GM21528 (cell line): ENCODE measurements around the gene TMEM184A.
"Not testable (repeated sequence)": the region's sequence is repeated elsewhere in the genome, so short reads cannot be mapped to it uniquely, and the experiment has no call there.

ENCODE experiments used
- ATAC-seq: cut with Tn5 transposase; IDR thresholded peaks from one replicate; pipeline ENCODE4 v1.9.1; 2021; ENCODE audit warnings: mild to moderate bottlenecking, moderate library complexity; ENCODE audit not compliant: unreplicated experiment, low FRiP score

TMEM184A gene

DNA sequence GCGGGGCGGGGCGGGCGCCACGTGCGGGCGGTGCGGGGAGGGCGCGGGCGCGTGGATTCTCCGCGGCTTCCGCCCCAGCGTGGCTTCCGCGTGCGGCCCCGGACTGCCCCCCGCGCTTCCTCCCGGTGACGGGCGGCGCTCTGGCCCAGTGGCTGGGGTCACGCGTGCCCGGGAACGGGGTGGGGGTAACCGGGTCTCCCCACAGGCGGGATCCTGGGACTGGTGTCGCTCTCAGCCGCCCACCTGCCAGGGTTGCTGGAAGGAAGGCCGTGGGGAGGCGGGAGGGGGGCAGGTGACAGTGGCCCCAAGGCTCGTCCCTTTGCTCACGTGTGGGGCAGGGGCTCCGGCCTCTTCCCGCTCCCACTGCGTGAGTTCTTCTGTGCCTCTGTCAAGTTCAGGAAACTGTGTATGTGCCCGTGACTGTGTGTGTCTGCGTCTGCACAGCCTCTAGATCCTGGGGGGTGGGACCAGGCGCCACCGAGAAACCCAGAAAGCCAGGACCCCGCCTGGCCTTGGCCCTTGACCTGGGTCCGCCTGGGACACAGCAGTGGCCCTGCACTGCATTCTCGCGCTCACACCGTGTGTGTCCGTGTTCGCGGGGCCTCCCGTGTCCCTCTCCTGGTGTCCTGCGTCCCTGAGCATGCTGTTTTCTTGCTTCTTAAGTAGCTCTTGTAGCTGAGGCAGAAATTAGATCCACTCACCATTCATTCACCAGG lies 24.6 kb downstream of the TMEM184A start:
- peak; percentile 16 for ATAC-seq

DNA sequence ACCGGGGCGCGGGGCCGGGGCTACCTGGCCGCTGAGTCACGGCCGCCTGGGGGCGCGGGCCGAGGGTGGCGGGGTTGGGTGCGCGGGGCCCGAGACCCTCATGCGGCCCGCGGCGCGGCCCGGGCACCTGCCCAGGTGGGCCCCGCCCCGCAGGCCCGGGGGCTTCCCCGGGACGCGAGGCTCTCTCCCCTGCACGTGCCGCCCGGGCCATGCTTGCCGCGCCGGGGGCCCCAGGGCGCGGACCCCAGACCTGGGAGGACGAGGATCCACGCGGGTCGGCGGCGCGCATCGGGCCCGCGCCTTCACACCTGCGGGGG lies 25.1 kb downstream of the TMEM184A start:
- ATAC-seq = peak; percentile 23

DNA sequence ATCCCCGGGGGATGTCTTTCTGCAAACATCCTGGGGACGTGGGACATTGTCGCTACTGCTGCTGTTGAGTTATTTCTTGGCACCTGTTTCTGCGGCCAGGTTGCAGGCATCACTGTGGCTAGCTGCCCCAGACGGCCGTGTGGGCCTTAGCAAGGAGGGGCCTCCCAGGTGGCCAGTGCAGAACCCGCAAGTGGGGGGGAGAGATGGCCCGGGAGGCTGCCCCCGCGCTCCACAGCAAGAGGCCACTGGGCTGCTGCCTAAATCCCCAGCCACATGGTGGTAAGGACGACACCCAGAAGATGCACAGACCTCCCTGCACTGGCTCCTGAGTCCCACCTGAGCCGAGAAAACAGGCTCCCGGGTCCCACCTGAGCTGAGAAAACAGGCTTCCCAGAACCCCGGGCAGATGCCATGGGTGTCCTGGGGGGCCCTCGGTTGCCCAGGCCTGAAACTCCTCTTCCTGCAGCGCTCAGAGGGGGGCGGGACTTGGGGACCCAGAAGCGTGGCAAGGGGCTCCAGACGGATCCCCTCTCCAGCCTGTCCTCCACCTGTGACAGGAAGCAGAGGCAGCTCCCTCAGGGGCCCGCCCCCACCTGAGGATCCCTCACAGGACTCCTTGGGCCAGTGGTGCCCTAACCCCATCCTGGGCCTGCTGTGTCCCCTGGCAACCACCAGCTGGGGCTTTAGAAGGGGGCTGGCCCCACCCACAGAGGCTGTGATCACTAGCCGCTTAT lies 26.5 kb downstream of the TMEM184A start:
- ATAC-seq = no peak

DNA sequence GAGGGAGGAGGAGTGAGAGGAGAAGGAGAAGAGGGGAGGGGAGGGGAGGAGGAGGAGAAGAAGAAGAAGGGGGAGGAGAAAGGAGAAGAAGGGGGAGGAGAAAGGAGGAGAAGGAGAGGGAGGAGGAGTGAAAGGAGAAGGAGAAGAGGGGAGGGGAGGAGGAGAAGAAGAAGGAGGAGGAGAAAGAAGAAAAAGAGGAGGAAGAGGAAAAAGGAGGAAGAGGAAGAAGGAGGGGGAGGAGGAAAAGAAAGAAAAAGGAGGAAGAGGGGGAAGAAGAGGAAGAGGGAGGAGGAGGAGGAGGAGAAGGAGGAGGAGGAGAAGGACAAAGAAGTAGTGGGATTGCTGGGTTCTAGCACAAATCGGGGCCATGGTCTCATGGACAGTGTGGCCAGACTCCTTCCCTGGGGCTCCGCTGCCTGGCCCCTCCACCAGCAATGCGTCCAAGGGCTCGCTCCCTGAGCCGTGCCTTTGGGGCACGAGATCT lies 29.7 kb downstream of the TMEM184A start:
- ATAC-seq = no peak

DNA sequence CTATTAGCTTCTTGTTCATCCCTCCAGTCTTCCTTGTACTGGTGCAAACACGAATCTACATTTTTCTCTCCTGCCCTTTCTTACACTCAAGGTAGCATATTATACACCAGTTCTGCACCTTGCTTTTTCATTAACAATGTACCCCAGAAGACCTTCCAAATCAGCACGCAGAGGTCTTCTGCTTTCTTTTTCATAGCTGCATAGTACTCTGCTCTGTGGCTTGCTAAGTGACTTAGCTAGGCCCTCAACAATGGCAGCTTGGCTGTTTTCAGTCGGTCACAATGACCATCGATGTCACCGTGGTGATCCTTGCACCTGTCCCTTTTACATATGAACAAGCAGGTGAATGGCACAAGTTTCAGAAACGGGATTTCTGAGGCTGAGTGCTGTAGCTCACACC lies 30.6 kb downstream of the TMEM184A start:
- no peak for ATAC-seq

DNA sequence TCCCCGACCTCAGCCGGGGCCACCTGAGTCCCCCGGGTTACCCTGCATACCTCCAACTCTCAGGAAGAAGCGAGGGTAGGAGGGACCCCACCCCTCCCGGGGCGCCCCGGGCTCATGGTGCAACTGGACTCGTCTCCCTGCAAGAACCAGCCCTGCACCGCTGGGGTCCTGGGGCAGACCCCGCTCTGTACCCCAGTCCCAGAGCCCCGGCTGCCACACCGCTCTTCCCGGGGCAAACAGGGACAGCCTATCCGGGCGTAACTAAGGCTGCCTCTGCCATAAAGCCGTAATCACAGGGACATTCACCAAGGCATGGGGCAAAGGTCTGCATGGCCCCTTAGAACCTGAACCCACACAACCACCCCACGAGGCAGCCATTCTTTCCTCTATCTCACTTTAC lies 32.2 kb downstream of the TMEM184A start:
- no peak for ATAC-seq

DNA sequence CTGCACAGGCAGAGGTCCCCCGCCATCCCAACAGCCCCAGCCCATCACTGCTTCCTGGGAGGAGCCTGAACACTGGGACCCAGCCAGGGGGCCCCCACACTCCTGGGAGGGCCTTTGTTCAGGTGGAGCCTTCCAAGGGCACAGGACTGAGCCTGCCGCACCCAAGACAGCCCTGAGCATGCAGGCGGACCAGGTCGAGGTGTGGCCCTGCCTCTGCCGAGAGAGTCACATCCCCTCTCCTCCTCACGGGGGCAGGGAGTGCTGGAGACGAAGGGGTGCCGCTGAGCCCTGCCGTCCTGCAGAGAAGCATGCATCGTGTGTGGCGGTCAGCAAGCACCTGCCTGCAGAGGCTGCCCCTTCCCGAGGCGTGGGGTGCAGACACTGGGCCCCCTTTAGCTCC lies 32.8 kb downstream of the TMEM184A start:
- ATAC-seq = no peak

DNA sequence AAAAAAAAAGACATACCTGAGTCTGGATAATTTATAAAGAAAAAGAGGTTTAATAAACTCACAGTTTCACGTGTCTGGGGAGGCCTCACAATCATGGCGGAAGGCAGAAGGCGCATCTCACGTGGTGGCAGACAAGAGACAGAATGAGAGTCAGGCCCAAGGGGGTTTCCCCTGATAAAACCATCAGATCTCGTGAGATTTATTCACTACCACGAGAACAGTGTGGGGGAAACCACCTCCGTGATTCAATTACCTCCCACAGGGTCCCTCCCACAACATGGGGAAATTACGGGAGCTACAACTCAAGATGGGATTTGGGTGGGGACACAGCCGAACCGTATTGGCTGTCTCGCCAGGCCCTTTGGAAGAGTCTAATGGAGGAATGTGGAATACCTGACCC lies 34.5 kb downstream of the TMEM184A start:
- no peak for ATAC-seq

DNA sequence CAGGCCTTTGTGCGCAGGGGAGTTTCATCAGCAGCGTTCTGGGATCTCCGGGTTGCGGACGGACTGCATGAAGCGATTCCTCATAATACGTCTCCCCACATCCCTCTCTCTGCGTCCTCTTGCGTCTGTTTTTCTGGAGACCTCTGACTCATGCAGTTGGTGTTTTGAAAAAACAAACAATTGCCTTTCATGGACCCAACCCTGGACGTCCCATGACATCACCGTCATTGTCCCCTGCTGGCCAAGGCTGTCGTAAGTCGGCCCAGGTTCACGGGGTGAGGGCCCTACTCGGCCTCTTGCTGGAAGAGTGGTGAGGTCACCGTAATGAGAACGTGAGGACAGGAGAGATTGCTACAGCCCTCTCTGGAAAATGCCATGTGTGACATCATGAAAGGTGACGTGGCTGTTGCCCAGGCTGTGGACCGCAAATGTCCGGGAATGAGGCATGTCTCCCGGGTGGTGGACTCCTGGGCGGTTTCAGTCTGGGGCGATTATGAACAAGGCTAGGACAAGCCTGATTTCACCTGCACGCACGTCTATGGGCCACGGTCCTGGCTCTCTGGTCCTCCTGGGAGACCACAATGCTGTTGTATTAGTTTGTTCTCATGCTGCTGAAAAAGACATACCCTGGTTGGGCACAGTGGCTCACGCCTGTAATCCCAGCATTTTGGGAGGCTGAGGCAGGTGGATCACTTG lies 35.3 kb downstream of the TMEM184A start:
- no peak for ATAC-seq

DNA sequence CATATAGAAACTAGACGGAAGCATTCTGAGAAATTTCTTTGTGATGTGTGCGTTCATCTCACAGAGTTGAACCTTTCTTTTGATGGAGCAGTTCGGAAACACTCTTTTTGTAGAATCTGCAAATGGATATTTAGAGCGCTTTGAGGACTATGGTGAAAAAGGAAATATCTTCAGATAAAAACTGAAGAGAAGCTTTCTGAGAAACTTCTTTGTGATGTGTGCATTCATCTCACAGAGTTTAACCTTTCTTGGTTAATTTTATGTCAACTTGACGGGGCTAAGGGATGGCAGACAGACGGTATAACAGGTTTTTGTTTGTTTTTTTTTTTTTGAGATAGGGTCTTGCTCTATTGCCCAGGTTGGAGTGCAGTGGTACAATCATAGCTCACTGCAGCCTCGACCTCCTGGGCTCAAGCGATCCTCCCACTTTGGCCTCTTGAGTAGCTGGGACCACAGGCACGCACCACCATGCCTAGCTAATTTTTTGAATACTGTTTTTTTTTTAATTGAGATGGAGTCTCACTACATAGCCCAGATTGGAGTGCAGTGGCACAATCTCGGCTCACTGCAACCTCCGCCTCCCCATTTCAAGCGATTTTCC lies 36.6 kb downstream of the TMEM184A start:
- ATAC-seq = not testable (repeated sequence)

DNA sequence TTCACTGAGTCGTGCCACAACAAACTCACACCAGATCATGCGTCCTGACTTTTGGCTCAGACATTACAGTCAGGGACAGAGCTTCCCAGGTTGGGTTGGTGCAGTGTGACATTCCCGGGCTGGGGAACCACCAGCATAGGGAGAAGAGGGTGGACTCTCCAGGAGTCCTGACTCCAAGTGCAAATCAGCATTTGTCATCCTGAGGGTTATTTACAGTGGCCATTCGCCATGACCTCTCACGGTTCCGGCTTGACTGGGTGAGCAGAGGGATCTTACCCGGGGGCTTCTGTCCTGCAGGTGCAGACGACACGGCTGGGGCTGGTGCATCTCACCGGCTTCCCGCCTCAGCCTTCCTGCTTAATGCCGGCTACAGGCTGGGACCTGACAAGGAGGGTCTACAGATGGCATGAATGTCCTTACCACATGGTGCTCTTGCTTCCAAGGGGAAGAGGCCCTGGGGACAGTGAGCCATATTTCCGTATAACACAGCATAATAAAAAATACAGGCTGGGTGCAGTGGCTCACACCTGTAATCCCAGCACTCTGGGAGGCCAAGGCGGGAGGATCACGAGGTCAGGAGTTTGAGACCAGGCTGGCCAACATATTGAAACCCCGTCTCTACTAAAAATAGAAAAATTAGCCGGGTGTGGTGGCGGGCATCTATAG lies 39.3 kb downstream of the TMEM184A start:
- ATAC-seq = no peak

DNA sequence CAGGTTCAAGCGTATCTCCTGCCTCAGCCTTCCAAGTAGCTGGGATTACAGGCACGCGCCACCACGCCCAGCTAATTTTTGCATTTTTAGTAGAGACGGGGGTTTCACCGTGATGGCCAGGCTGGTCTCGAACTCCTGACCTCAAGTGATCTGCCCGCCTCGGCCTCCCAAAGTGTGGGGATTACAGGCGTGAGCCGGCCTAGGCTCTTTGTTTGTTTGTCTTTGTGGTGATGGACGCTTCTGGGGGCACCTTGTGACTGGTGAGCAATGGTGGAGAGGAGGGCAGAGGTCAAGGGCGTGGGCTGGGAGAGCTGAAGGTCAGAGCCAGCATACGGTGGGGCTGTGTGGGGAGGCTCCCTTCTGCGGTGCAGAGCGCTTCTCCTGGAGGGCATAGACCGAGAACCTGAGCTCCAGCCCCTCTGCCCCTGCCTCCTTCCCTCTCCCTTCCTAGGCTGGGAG lies 40.5 kb downstream of the TMEM184A start:
- ATAC-seq = not testable (repeated sequence)

DNA sequence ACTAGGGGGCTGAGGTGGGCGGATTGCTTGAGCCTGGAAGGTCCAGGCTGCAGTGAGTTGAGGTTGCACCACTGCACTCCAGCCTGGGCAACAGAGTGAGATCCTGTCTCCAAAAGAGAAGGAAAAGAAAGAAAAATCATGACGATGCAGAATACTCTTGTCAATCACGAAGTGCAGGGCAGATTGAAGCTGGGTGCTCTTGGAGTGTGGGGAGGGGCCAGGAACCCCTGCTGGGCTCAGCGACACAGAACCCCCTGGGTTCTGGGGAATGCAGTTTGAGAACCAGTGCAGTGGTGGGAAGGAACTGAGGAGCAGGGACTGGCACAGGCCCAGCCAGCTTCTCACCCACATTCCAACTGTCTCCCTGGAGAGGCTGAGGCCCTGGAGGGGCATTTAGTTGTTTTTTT lies 41.0 kb downstream of the TMEM184A start:
- no peak for ATAC-seq

DNA sequence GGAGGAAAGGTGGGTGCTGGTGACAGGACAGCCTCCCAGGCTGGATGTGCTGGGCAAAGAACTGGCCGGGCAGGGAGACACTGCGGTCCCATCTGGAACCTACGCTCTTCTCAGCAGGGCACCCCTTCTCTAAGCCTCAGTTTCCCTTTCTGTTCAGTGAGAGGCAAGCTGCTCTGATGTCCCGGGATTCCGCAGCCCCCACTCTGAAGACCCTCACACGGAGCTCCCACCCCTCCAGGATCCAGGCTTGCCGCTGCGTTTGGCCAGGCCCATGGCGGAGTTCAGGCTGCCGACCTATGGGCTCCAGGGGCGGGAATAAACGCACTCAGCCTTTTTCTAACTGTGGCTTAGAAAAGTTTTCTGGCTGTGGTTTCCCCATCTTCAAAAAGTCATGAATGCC lies 41.6 kb downstream of the TMEM184A start:
- ATAC-seq = no peak

DNA sequence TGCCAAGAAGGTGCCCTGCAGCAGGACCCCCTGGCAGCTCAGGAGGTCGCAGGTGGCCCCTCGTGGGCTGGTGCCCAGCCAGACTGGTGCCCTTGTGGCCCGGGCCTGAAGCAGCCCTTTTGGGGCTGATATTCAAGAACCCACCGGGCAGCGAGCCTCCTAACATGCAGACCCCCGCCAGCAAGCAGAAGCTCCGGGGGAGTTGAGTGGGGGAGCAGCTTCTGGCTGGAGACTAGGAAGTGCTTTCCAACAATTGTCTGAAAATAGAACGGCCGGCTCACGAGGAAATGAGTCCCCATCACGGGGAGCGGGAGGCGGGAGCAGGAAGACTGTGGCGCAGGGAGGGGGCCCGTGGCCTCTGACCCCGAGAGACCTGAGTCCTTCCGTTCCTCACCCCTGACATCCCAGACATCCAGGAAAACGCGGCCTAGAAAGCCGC lies 42.3 kb downstream of the TMEM184A start:
- ATAC-seq = no peak

DNA sequence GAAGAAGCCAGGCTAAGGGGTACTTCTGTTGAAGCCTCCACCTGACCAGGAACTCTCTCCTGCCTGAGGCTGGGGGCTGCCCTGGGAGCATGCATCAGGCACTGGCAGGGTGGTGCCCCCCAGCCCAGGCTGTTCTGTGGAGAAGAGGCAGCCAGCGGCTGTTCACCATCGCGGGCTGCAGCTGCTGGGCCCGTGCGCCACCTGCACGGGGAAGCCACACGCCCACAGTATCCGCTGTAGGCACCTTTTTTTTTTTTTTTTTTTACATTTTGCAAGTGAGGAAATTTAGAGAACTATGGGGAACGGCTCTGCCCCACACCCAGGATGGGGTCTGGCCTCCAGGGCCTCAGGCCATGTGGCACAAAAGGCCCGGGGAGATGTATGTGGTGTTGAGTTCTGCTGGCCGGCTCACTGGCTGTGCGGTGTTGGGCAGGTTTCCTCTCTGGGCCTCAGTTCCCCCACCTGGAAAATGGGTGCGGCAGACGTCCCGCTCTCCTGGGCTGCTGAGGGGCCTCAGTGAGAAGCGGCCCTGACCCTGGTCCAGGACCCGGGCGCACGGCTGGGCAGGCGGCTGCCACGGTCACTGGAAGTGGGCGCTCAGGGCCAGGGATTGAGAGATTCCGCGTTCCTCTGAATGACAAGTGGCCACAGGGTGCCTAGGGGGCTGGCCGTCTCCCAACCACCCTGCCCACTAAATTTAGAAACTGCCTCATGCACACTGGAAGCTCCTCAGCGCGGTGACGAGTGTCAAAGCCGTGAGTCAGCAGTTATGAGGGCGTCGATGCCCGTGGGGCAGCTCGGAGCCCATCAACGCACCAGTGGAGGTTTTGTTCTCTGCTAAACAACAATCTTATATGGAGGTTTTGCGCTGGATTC lies 43.0 kb downstream of the TMEM184A start:
- no peak for ATAC-seq

DNA sequence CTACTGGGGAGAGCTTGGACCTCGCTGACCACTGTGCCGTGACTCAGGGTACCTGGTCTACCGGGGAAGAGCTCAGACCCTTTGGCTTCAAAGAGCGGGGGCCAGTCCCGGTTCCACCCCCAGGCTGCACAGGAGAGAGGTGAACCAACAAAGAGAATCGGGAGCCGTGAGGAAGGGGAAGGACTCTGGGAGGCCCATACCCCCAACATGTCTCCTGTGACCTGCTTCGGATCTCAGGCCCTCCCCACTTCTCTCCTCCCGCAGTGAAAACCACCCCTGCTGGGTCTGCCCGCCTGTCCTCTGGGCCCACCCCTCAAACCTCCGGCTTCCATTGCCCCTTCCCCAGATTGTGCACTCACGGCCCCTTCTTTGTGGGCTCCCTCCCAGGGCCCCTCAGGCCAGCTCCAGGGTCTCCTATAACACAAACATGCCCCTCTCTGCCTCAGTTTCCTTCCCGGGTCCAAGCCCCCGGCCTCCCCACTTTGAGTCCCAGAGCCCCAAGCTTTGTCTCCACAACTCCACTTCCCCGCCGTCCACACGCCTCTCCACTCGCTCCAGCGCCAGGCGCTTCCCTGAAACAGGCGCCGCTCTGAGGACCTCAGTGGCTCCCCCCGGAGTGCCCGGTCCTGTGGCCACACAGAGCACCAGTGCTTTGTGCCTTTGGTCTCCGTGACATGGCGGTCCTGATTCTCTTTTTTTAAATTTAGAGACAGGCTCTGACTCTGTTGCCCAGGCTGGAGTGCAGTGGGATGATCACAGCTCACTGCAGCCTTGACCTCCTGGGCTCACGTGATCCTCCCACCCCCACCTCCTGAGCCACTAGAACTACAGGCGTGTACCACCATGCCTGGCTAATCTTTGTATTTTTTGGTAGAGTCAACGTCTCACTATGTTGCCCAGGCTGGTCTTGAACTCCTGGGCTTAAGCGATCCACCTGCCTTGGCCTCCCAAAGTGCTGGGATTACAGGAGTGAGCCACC lies 44.3 kb downstream of the TMEM184A start:
- no peak for ATAC-seq

DNA sequence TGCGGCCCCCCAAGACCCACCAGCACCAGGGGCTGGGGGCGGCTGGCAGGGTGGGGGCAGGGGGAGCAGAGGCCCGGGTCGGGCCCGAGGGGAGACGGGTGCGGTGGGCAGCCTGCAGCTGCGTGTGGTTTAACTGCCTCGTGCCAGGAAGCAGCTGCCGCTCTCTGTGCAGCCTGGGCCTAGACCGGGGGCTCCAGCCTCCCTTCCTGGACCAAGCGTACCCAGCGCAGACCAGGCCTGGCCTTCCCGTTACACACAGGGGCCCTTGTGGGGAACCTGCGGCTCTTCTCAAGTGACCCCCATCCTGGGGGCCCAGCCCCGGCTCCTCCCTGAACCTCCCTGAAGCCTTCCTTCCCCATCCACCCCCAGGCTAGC lies 45.2 kb downstream of the TMEM184A start:
- ATAC-seq = no peak
